GM12801 (cell line): ENCODE data around the gene LHFPL3.

Experiments used
- TF ChIP-seq, protein P1 (sequence below): IDR thresholded peaks from one replicate; pipeline ENCODE4 v1.5.1; 2011; ENCODE audit warnings: control low read depth; ENCODE audit not compliant: insufficient read length; ENCODE audit errors: extremely low read depth

Gene LHFPL3

DNA sequence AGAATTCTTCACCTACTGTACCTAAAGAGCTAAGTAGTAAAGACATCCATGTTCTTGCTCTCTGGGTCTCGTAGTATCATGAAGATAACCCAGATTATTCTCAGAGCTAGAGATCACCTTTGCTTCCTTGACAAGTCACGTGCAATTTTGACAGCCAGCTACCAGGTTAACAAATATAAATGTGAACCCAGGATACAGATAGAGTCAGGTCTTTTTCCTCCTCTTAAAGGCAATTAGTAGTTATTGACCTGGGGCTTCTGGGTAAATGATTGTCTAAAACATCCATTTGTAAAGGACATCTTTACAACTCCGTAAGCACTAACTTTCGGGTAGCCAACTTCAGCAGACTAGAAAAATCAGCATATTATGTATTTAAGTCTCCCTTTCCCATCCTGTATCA is 28.8 kb downstream of the LHFPL3 start:
- TF ChIP-seq, protein P1, sequence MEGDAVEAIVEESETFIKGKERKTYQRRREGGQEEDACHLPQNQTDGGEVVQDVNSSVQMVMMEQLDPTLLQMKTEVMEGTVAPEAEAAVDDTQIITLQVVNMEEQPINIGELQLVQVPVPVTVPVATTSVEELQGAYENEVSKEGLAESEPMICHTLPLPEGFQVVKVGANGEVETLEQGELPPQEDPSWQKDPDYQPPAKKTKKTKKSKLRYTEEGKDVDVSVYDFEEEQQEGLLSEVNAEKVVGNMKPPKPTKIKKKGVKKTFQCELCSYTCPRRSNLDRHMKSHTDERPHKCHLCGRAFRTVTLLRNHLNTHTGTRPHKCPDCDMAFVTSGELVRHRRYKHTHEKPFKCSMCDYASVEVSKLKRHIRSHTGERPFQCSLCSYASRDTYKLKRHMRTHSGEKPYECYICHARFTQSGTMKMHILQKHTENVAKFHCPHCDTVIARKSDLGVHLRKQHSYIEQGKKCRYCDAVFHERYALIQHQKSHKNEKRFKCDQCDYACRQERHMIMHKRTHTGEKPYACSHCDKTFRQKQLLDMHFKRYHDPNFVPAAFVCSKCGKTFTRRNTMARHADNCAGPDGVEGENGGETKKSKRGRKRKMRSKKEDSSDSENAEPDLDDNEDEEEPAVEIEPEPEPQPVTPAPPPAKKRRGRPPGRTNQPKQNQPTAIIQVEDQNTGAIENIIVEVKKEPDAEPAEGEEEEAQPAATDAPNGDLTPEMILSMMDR, result no peak

GRCh38 chr7:104358446-104359132 is 30.2 kb downstream of the LHFPL3 start:
- TF ChIP-seq, protein P1, result no peak

DNA sequence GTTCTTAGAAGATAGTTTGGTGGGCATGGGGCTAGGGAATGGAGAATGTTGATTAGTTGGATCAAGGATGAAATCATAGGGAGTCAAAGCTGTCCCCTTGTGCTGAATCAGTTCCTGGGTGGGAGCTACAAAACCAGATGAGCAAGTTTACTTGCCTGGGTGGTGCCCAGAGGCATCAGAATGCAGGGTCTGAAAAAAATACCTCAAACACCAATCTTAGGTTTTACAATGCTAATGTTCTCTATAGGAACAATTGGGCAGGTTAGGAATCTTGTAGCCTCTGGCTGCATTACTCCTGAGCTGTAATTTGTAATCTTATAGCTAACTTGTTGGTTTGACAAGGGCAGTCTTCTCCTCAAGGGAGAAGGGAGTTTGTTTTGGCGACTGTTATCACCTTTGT is 34.4 kb downstream of the LHFPL3 start:
- TF ChIP-seq, protein P1, result no peak

- TF ChIP-seq, protein P1, result no peak
Observed at GRCh38 chr7:104363355-104363754, 35.0 kb downstream of the LHFPL3 start.

GRCh38 chr7:104366390-104366789 is 38.0 kb downstream of the LHFPL3 start:
- TF ChIP-seq, protein P1, result no peak

DNA sequence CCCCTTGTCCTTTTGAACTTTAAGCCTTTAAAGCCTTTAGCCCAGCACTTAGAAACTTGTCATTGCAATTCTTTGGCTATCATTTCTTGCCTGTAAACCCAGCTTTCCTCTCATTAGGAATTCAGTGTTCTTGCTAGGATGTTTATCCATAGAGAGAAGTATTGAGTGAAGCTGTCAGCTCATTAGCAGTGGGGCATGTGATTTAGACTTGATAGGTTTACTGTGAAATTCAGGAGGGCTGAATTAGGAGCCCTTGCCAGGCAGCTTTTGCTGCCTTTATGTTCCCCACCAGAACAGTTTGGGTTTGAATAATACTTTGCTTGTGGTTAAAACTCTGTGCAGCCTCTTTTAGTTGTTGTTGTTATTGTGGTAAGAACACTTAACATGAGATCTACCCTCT is 39.5 kb downstream of the LHFPL3 start:
- TF ChIP-seq, protein P1, result no peak

- TF ChIP-seq, protein P1, result no peak
Observed at GRCh38 chr7:104371216-104371979, 43.0 kb downstream of the LHFPL3 start.
